AG04450 (cell line): ENCODE data around the gene BMPR1B. TPM values are rescaled to one million over a fixed set of nuclear protein-coding genes. Genes with fewer than 3 reads are reported as not detected.

Source experiments
- CTCF ChIA-PET: fragments of 300-600, 350-600 bp; formaldehyde crosslinking; extraction: SDS; loops from one replicate; lab custom pipeline; 2022; ENCODE audit warnings: antibody characterized with exemption, inconsistent platforms; lab: Charles Lee
- POLR2A ChIA-PET: fragments of 350-600 bp; formaldehyde crosslinking; extraction: SDS; loops from one replicate; lab custom pipeline; 2021; ENCODE audit warnings: antibody characterized with exemption, inconsistent platforms; lab: Yijun Ruan, JAX
- DNase-seq: peaks from one replicate; pipeline ENCODE4 v3.0.0-alpha.2; 2011; ENCODE audit warnings: low read depth, low spot score
- H3K27ac ChIP-seq: one replicate; pipeline ENCODE4 v1.5.1; 2012; ENCODE audit warnings: low read depth, low read length, control low read depth
- H3K27me3 ChIP-seq: one replicate; pipeline ENCODE4 v1.6.0; 2012; ENCODE audit warnings: low read length; ENCODE audit not compliant: control insufficient read depth, insufficient read depth
- H3K4me3 ChIP-seq: 2 replicates; pipeline ENCODE4 v1.5.1; 2011; ENCODE audit warnings: mild to moderate bottlenecking, low read depth, low read length, control low read depth
- H3K9me3 ChIP-seq: 2 replicates; pipeline ENCODE4 v1.5.1; 2012; ENCODE audit warnings: low read length; ENCODE audit not compliant: control insufficient read depth, insufficient read depth
- polyA plus RNA-seq: library from polyadenylated mRNA; depleted of rRNA; stranded (reverse); fragments of >200 nt; gene quantifications from 2 replicates; pipeline ENCODE4 v1.2.3, GENCODE V29; 2011
- TF ChIP-seq, protein P1 (sequence below): IDR thresholded peaks from 2 replicates; pipeline ENCODE4 v1.5.1; 2011; ENCODE audit warnings: low read depth, low read length, control low read depth, inconsistent platforms

The BMPR1B gene
- polyA plus RNA-seq, 1 experiment: 0.42 TPM

DNA sequence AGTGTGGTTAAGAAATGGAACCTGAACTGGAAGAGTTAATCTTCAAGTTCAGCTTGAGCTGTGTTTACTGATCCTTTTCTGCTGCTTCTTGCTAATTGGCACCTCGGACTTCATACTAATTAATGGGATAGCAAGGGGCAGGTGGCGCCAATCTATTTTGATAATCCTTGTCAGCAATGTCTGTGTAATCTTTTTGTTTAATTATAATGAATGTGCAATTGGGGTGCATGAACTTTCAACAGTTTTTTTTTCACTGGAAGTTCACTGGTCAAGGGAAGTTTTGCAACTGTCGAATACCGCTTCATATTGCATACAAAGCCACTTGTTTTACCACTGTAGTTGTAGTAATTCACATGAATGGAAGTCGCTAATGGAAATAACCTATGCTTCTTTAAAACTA, 261.0 kb downstream of the BMPR1B start:
- ChIA-PET CTCF (interaction anchor here (1.0 kb wide), 1 partner anchor 397 kb away, joined by 3 read pairs; no protein-coding TSS in a partner anchor), POLR2A (no interaction called here)
- Histone ChIP-seq H3K4me3 (no peak overlapping the region), H3K9me3 (no peaks in the 10 kb centered on the region), H3K27ac (no peak overlapping the region), H3K27me3 (no peaks in the 10 kb centered on the region)
- TF ChIP-seq, protein P1, sequence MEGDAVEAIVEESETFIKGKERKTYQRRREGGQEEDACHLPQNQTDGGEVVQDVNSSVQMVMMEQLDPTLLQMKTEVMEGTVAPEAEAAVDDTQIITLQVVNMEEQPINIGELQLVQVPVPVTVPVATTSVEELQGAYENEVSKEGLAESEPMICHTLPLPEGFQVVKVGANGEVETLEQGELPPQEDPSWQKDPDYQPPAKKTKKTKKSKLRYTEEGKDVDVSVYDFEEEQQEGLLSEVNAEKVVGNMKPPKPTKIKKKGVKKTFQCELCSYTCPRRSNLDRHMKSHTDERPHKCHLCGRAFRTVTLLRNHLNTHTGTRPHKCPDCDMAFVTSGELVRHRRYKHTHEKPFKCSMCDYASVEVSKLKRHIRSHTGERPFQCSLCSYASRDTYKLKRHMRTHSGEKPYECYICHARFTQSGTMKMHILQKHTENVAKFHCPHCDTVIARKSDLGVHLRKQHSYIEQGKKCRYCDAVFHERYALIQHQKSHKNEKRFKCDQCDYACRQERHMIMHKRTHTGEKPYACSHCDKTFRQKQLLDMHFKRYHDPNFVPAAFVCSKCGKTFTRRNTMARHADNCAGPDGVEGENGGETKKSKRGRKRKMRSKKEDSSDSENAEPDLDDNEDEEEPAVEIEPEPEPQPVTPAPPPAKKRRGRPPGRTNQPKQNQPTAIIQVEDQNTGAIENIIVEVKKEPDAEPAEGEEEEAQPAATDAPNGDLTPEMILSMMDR: no peak
- no peak for DNase-seq

GRCh38 chr4:95020521-95020920, 262.8 kb downstream of the BMPR1B start:
- POLR2A ChIA-PET: interaction anchor here (0.7 kb wide), 1 partner anchor 282 kb away, joined by 9 read pairs; no protein-coding TSS in a partner anchor
- Histone ChIP-seq H3K4me3 (no peak overlapping the region), H3K27me3 (no peaks in the 10 kb centered on the region), H3K9me3 (no peaks in the 10 kb centered on the region), H3K27ac (no peak overlapping the region)
- TF ChIP-seq, protein P1: no peak
- no peak for DNase-seq
- CTCF ChIA-PET: interaction anchor here (0.9 kb wide), 1 partner anchor 10 kb away, joined by 3 read pairs; no protein-coding TSS in a partner anchor

GRCh38 chr4:95021099-95021498, 263.3 kb downstream of the BMPR1B start:
- POLR2A ChIA-PET: interaction anchor here (0.7 kb wide), 1 partner anchor 283 kb away, joined by 9 read pairs; no protein-coding TSS in a partner anchor

DNA sequence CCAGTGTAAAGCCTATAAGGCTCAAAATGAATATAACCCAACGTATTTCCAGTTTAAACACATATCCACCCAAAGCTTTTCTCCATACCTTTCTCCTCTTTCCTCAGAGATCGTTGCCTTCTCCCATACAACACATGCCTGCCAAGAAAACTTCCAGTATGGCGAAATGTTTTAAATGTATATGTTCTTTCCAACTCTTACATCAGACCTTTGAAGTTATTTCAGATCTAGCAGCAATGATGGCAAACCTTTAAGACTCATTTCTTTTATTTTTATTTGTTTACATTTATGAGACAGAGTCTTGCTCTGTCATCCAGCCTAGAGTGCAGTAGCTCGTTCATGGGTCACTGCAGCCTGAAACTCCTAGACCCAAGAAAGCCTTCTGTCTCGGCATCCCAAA, 265.4 kb downstream of the BMPR1B start:
- Histone ChIP-seq H3K4me3 (no peak overlapping the region), H3K27me3 (no peaks in the 10 kb centered on the region), H3K9me3 (no peaks in the 10 kb centered on the region), H3K27ac (no peak overlapping the region)
- ChIA-PET POLR2A (no interaction called here), CTCF (interaction anchor here (0.6 kb wide), 1 partner anchor 95 kb away, joined by 3 read pairs; no protein-coding TSS in a partner anchor)
- TF ChIP-seq, protein P1: no peak
- DNase-seq: no peak

More at GRCh38 chr4:95021099-95021498, 263.3 kb downstream of the BMPR1B start:
- DNase-seq: no peak
- Histone ChIP-seq H3K27me3 (no peaks in the 10 kb centered on the region), H3K9me3 (no peaks in the 10 kb centered on the region), H3K27ac (no peak overlapping the region), H3K4me3 (no peak overlapping the region)
- TF ChIP-seq, protein P1: no peak
- CTCF ChIA-PET: interaction anchor here (0.6 to 0.9 kb wide), 2 partner anchors 10 to 630 kb away, joined by 3 read pairs; no protein-coding TSS in a partner anchor

DNA sequence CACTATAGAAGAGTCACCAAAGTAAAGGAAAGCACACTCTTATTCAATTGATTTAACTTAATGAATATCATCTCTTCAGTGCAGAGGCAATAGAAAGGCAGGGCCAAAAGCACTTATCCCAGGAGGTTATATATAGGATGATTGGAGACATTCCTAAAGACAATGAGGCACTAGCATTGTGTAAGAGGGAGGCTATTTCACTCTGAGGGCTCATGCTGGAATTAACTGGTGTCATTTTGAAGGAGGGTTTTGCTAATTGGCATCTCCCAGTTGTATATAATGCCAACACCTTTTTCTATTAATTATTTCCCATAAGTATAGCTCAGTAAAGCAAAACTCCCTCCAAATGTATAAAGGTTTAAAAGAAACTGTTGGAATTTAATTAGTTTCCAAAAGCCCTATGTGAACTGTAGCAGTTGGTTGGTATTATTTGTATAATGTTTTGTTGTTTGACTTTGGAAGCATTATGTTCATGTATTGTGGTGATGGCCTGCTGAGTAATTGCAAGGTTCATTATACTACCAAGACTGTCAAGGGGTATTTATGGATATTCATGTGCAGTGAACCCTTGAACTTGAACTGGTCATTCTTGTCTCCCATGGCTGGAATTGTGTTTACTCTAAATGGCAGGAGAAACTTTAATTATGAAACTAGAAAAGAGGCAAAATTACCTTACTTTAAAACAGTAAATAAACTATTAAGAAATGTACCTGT, 270.3 kb downstream of the BMPR1B start:
- Histone ChIP-seq H3K9me3 (no peaks in the 10 kb centered on the region), H3K27ac (no peak overlapping the region), H3K27me3 (no peaks in the 10 kb centered on the region), H3K4me3 (no peak overlapping the region)
- DNase-seq: no peak
- POLR2A ChIA-PET: no interaction called here
- CTCF ChIA-PET: no interaction called here
- TF ChIP-seq, protein P1: no peak
